Ascending aorta (tissue), 2 donors: ENCODE measurements around the gene PIPOX. TPM values are rescaled to one million over a fixed set of nuclear protein-coding genes. Genes with fewer than 3 reads are reported as not detected.

Experiments
- DNase-seq, 2 donors: peaks; one replicate each; pipeline ENCODE4 v3.0.0-alpha.2; 2019; ENCODE audit warnings: low spot score in 2 of 2
- H3K27ac ChIP-seq, 2 donors: fragments of 200-600 bp; sonication (generic); one replicate each; pipeline ENCODE4 v1.5.1; 2016 to 2017; ENCODE audit warnings: mild to moderate bottlenecking in 1 of 2
- H3K27me3 ChIP-seq: fragments of 200-600 bp; sonication (generic); one replicate; pipeline ENCODE4 v1.5.1; 2017
- H3K36me3 ChIP-seq, 2 donors: fragments of 200-600 bp; sonication (generic); one replicate each; pipeline ENCODE4 v1.5.1; 2016
- H3K4me1 ChIP-seq, 2 donors: fragments of 200-600 bp; sonication (generic); one replicate each; pipeline ENCODE4 v1.5.1; 2016 to 2017; ENCODE audit warnings: mild to moderate bottlenecking in 1 of 2
- H3K4me3 ChIP-seq, 2 donors: fragments of 200-600 bp; sonication (generic); one replicate each; pipeline ENCODE4 v1.5.1; 2016 to 2017; ENCODE audit warnings: mild to moderate bottlenecking in 1 of 2
- H3K9me3 ChIP-seq, 2 donors: fragments of 200-600 bp; sonication (generic); one replicate each; pipeline ENCODE4 v1.5.1; 2016
- intact Hi-C: fragments of 100-400 bp; cut with DNase I; formaldehyde crosslinking; loops from one replicate; pipeline ENCODE4 v1.15.1; 2023
- total RNA-seq: library from RNA; depleted of rRNA; stranded (reverse); fragments of >200 nt; gene quantifications from one replicate; pipeline ENCODE4 v1.1.0, GENCODE V29; 2016
- TF ChIP-seq, protein P1 (sequence below), 3 experiments: fragments of 200-600 bp in 2 of 3; fragments of 450-650 bp in 1 of 3; sonication (generic) in 2 of 3; IDR thresholded peaks; one replicate each; pipeline ENCODE4 v1.5.1; 2016 to 2019; ENCODE audit warnings: antibody characterized with exemption in 3 of 3, mild to moderate bottlenecking in 1 of 3, moderate library complexity in 1 of 3

Gene PIPOX
- total RNA-seq, 1 donor from 2014 or later = not detected

DNA sequence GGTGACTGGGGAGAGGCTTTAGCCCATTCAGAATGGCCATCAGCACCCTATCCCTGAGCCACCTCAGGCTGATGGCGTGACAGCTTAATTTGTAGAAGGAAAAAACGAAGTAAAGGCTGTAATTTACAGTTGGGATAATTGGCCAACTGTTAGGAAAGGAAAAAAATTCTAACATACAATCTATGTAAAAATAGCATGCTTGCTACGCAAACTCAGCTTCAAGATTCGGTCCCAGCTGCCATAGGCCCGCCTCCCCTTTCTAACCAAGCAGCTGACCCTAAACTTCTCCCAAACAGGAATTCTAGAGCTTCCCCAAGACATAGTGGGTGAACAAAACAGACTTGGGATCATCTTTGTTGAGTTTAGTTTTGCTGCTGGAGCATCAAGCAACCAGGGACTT is 42.0 kb upstream of the PIPOX start:
- H3K9me3 ChIP-seq = no peaks in the 10 kb centered on the region
- intact Hi-C loops = no loop called here
- no peak overlapping the region for H3K27ac ChIP-seq
- H3K4me3 ChIP-seq = no peak overlapping the region
- no peak for DNase-seq
- peaks cover 8% of the 10 kb centered on the region for H3K27me3 ChIP-seq
- TF ChIP-seq, protein P1, sequence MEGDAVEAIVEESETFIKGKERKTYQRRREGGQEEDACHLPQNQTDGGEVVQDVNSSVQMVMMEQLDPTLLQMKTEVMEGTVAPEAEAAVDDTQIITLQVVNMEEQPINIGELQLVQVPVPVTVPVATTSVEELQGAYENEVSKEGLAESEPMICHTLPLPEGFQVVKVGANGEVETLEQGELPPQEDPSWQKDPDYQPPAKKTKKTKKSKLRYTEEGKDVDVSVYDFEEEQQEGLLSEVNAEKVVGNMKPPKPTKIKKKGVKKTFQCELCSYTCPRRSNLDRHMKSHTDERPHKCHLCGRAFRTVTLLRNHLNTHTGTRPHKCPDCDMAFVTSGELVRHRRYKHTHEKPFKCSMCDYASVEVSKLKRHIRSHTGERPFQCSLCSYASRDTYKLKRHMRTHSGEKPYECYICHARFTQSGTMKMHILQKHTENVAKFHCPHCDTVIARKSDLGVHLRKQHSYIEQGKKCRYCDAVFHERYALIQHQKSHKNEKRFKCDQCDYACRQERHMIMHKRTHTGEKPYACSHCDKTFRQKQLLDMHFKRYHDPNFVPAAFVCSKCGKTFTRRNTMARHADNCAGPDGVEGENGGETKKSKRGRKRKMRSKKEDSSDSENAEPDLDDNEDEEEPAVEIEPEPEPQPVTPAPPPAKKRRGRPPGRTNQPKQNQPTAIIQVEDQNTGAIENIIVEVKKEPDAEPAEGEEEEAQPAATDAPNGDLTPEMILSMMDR (IDR thresholded peaks at IDR 0.05) = no peak
- peaks cover 0 to 3% of the 10 kb centered on the region in 2 donors for H3K4me1 ChIP-seq
- H3K36me3 ChIP-seq = no peaks in the 10 kb centered on the region

DNA sequence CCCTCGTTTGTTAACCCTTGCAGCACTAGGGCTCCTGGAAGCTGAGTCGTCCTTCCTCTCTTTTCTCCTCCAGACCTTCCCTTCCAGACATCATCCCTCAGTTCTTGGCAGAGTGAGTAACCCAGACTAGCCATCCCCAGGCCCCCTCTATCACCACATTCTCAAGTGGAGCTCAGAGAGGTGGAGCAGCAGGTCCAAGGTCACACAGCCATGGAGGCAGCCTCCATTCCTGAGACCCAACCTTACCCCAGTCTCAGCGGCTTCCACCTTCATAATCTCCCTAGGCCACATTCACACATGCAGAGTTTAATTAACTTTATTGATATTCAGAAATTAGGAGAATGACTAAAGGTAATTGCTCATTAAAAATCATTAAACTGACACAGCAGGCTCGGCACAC is 40.1 kb upstream of the PIPOX start:
- TF ChIP-seq, protein P1 (IDR thresholded peaks at IDR 0.05) = no peak
- H3K36me3 ChIP-seq = no peaks in the 10 kb centered on the region
- no peak for DNase-seq
- intact Hi-C loops = no loop called here
- H3K4me3 ChIP-seq = no peak overlapping the region
- peaks cover 8% of the 10 kb centered on the region for H3K27me3 ChIP-seq
- H3K9me3 ChIP-seq = no peaks in the 10 kb centered on the region
- no peak overlapping the region for H3K27ac ChIP-seq
- peaks cover 0 to 5% of the 10 kb centered on the region in 2 donors for H3K4me1 ChIP-seq

DNA sequence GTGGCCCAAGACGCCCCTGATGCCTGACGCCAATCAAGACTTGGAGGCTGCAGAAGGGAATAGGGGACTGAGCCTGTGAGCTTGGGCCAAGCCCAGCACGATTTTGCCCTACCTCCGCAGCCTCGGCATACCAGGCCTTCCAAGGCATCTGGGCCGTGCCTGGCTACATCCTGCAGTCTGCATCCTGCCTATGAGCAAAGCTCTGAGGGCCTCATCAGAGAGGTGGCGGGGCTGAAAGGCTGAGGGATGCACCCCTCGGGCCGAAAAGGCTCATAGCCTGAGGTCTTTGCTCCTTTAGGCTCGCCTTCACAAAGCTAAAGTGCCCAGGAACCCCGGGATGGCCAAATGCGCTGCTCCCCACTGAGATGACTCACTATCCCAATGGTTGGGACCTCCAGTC is 39.7 kb upstream of the PIPOX start:
- Histone ChIP-seq H3K4me3 (no peak overlapping the region), H3K4me1 (peaks cover 0 to 5% of the 10 kb centered on the region in 2 donors), H3K36me3 (no peaks in the 10 kb centered on the region), H3K27ac (no peak overlapping the region), H3K9me3 (no peaks in the 10 kb centered on the region), H3K27me3 (peaks cover 8% of the 10 kb centered on the region)
- intact Hi-C loops = no loop called here
- no peak for DNase-seq
- TF ChIP-seq, protein P1 (IDR thresholded peaks at IDR 0.05) = no peak

DNA sequence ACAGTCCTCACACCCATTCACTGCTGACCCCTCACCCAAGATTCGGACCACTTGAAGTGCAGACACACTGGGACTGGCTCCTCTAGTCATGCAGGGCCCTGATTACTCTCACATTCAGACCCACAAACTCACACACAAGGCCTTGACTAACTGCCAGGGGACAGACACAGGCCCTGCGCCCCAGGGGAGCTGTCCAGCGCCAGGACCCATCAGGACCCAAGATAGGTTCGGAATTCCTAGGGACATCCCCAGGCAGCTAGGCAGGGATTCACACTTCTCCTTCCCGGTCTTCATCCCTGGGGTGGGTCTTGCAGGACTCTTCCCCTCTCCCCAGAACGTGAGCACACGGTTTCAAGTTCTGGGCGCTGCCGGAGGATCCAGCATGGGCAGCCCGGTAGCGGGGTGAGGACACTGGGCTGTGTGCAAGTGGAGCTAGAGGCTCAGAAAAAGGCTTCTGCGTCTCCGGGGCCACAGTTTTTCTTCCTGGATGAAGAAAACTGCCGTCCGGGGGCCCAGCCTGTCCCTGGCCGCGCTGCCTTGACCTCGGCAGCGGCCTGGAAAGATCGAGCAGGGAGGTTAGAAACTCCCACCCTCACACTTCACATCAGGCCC is 38.8 kb upstream of the PIPOX start:
- H3K4me3 ChIP-seq = no peak overlapping the region
- no peak for DNase-seq
- H3K9me3 ChIP-seq = no peaks in the 10 kb centered on the region
- H3K36me3 ChIP-seq = no peaks in the 10 kb centered on the region
- TF ChIP-seq, protein P1 (IDR thresholded peaks at IDR 0.05) = no peak
- H3K27me3 ChIP-seq = peaks cover 8% of the 10 kb centered on the region
- intact Hi-C loops = no loop called here
- no peak overlapping the region for H3K27ac ChIP-seq
- peaks cover 0 to 5% of the 10 kb centered on the region in 2 donors for H3K4me1 ChIP-seq

DNA sequence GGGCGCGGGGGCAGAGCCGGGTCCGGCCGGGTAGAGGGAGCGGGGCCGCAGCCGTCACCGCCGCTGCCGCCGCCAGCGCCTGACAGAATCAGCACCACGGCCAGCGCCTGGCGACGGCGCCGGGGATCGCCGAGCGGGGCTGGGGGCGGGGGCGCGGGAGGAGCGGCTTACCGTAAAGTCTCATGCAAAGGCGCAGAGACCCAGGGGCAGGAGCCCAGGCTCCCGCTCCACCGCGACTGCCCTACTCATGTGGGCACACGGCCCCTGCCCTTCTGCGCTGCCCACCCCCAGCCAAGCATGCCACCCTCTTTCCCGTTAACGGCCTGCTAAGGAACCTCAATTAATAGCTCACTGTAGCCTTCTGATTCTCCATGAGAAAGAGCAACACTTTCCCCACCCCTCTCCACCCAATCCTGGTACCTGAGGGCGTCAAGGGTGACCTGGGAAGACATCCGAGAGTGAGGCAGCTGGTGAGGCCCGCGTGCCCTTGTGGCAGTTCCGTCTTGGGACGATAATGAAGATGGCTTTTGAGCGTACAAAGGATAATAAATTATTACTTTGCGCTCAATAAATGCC is 36.9 kb upstream of the PIPOX start, which contains the start of gene SEZ6:
SEZ6 (minus strand) TSS at position 98 of the 576 bp plus-strand sequence. CDS start 164 bp downstream, outside the sequence.
- peak within 1 kb of the TSS in 1 of 2 donors; percentile 29 for H3K4me3 ChIP-seq

More for the DNA sequence above, 36.9 kb upstream of the PIPOX start, which contains the start of gene SEZ6:
- no peak within 1 kb of the TSS for H3K27ac ChIP-seq
- peaks cover 8% of the 10 kb centered on the region for H3K27me3 ChIP-seq
- DNase-seq = peak in 1 of 2 donors; percentile 75
- intact Hi-C loops = no loop called here
- no peaks in the 10 kb centered on the region for H3K36me3 ChIP-seq
- H3K9me3 ChIP-seq = no peaks in the 10 kb centered on the region
- TF ChIP-seq, protein P1 (IDR thresholded peaks at IDR 0.05) = no peak
- peaks cover 0 to 5% of the 10 kb centered on the region in 2 donors for H3K4me1 ChIP-seq
